Loucy (cell line): ENCODE measurements around the gene PDGFRB.

Experiments used
- H2AFZ ChIP-seq: fragments of 200-600 bp; sonication (generic); 2 replicates; pipeline ENCODE4 v1.6.0; 2016; ENCODE audit warnings: antibody characterized with exemption, mild to moderate bottlenecking, low read length, moderate library complexity
- H3F3A ChIP-seq: fragments of 200-600 bp; 2 replicates; pipeline ENCODE4 v1.6.0; 2016; ENCODE audit warnings: antibody characterized with exemption, low read depth, mild to moderate bottlenecking
- H3K27me3 ChIP-seq: fragments of 200-600 bp; sonication (generic); 2 replicates; pipeline ENCODE4 v1.6.1; 2014; ENCODE audit warnings: low read length, mild to moderate bottlenecking; ENCODE audit not compliant: insufficient read depth, poor library complexity, severe bottlenecking
- H3K36me3 ChIP-seq: fragments of 200-600 bp; sonication (generic); 2 replicates; pipeline ENCODE4 v1.6.1; 2016; ENCODE audit warnings: low read length; ENCODE audit not compliant: insufficient read depth
- H3K4me1 ChIP-seq: fragments of 200-600 bp; sonication (generic); 2 replicates; pipeline ENCODE4 v1.5.1; 2014; ENCODE audit warnings: low read length, mild to moderate bottlenecking; ENCODE audit not compliant: insufficient read depth, poor library complexity, severe bottlenecking
- H3K4me2 ChIP-seq: fragments of 200-600 bp; sonication (generic); 2 replicates; pipeline ENCODE4 v1.6.0; 2014; ENCODE audit warnings: antibody characterized with exemption, low read length, low read depth, mild to moderate bottlenecking; ENCODE audit not compliant: poor library complexity, severe bottlenecking
- H3K4me3 ChIP-seq: fragments of 200-600 bp; sonication (generic); 2 replicates; pipeline ENCODE4 v1.5.1; 2014; ENCODE audit warnings: low read length, mild to moderate bottlenecking, mixed read lengths; ENCODE audit not compliant: poor library complexity, severe bottlenecking
- H3K79me2 ChIP-seq: fragments of 200-600 bp; sonication (generic); 2 replicates; pipeline ENCODE4 v1.6.1; 2014; ENCODE audit warnings: low read length; ENCODE audit not compliant: insufficient read depth
- H3K9ac ChIP-seq: fragments of 200-600 bp; sonication (generic); 2 replicates; pipeline ENCODE4 v1.6.0; 2014; ENCODE audit warnings: mild to moderate bottlenecking, low read depth, low read length, moderate library complexity; ENCODE audit not compliant: poor library complexity, severe bottlenecking
- H3K9me2 ChIP-seq: fragments of 200-600 bp; sonication (generic); replicated peaks from 2 replicates; pipeline ENCODE4 v1.6.1; 2016; ENCODE audit warnings: low read depth, low read length, mixed read lengths
- H3K9me3 ChIP-seq: fragments of 200-600 bp; sonication (generic); 2 replicates; pipeline ENCODE4 v1.6.1; 2014; ENCODE audit warnings: mild to moderate bottlenecking, antibody characterized with exemption, low read length, low read depth; ENCODE audit not compliant: insufficient read depth
- H4K20me1 ChIP-seq: fragments of 200-600 bp; sonication (generic); 2 replicates; pipeline ENCODE4 v1.6.0; 2014; ENCODE audit warnings: antibody characterized with exemption, low read length, mild to moderate bottlenecking; ENCODE audit not compliant: insufficient read depth, poor library complexity, severe bottlenecking
- CTCF ChIP-seq: fragments of 200-600 bp; sonication (generic); conservative IDR thresholded peaks from 2 replicates; pipeline ENCODE4 v1.5.1; 2014; ENCODE audit warnings: mild to moderate bottlenecking, antibody characterized with exemption, low read length
- EZH2phosphoT487 ChIP-seq: fragments of 200-600 bp; IDR thresholded peaks from 2 replicates; pipeline ENCODE4 v1.6.1; 2018; ENCODE audit warnings: antibody characterized with exemption, mild to moderate bottlenecking, moderate library complexity, borderline replicate concordance

PDGFRB gene

GRCh38 chr5:150125334-150125733 lies 30.3 kb downstream of the PDGFRB start:
- no peaks in the 10 kb centered on the region for H3K27me3 ChIP-seq
- H4K20me1 ChIP-seq, result no peaks in the 10 kb centered on the region
- H3K4me1 ChIP-seq, result no peaks in the 10 kb centered on the region
- no peak overlapping the region for H3K4me3 ChIP-seq
- H3K79me2 ChIP-seq, result no peaks in the 10 kb centered on the region
- no peak overlapping the region for H3K4me2 ChIP-seq
- no peaks in the 10 kb centered on the region for H3K9me2 ChIP-seq
- H3K36me3 ChIP-seq, result no peaks in the 10 kb centered on the region
- no peaks in the 10 kb centered on the region for H3K9me3 ChIP-seq
- H2AFZ ChIP-seq, result no peak overlapping the region
- no peak for TF ChIP-seq EZH2phosphoT487
- TF ChIP-seq CTCF, result no peak
- no peaks in the 10 kb centered on the region for H3F3A ChIP-seq
- no peak overlapping the region for H3K9ac ChIP-seq

- Histone ChIP-seq H3K4me1 (no peaks in the 10 kb centered on the region), H3K27me3 (no peaks in the 10 kb centered on the region), H3F3A (no peaks in the 10 kb centered on the region), H3K4me2 (no peak overlapping the region), H3K9me3 (no peaks in the 10 kb centered on the region), H3K79me2 (no peaks in the 10 kb centered on the region), H2AFZ (no peak overlapping the region), H3K9me2 (no peaks in the 10 kb centered on the region), H3K36me3 (no peaks in the 10 kb centered on the region), H4K20me1 (no peaks in the 10 kb centered on the region), H3K9ac (no peak overlapping the region), H3K4me3 (no peak overlapping the region)
- TF ChIP-seq CTCF, result no peak
- no peak for TF ChIP-seq EZH2phosphoT487
Measured at GRCh38 chr5:150124596-150124995, 31.0 kb downstream of the PDGFRB start.

GRCh38 chr5:150124111-150124557 lies 31.5 kb downstream of the PDGFRB start:
- Histone ChIP-seq H3K79me2 (no peaks in the 10 kb centered on the region), H3K4me1 (no peaks in the 10 kb centered on the region), H3K9me2 (no peaks in the 10 kb centered on the region), H3F3A (no peaks in the 10 kb centered on the region), H3K4me2 (no peak overlapping the region), H3K9ac (no peak overlapping the region), H3K9me3 (no peaks in the 10 kb centered on the region), H2AFZ (no peak overlapping the region), H4K20me1 (no peaks in the 10 kb centered on the region), H3K4me3 (no peak overlapping the region), H3K27me3 (no peaks in the 10 kb centered on the region), H3K36me3 (no peaks in the 10 kb centered on the region)
- TF ChIP-seq EZH2phosphoT487 (no peak), CTCF (no peak)
